Mesodermal cell (in vitro differentiated cells): Measurements from ENCODE around the gene EFNB1.

Source experiments
- H3K27ac ChIP-seq: 2 replicates; pipeline ENCODE4 v1.7.0; 2013; ENCODE audit warnings: mild to moderate bottlenecking, low read depth, low read length, moderate library complexity; ENCODE audit not compliant: severe bottlenecking
- H3K36me3 ChIP-seq: 2 replicates; pipeline ENCODE4 v1.7.1; 2013; ENCODE audit warnings: mild to moderate bottlenecking, low read length, moderate library complexity; ENCODE audit not compliant: control insufficient read depth, insufficient read depth
- H3K4me1 ChIP-seq: one replicate; pipeline ENCODE4 v1.7.1; 2013; ENCODE audit warnings: mild to moderate bottlenecking, low read length; ENCODE audit not compliant: insufficient read depth, control insufficient read depth, poor library complexity, severe bottlenecking
- H3K4me3 ChIP-seq: 2 replicates; pipeline ENCODE4 v1.7.0; 2013; ENCODE audit warnings: low read length, control low read depth, mild to moderate bottlenecking; ENCODE audit not compliant: insufficient read depth, poor library complexity, severe bottlenecking; ENCODE audit errors: extremely low read depth
- H3K9me3 ChIP-seq: 2 replicates; pipeline ENCODE4 v1.7.1; 2013; ENCODE audit warnings: mild to moderate bottlenecking, low read length, moderate library complexity; ENCODE audit not compliant: control insufficient read depth
- WGBS, 2 experiments: methylation state at CpG; one replicate each; pipeline ENCODE4 v1.1.5; 2013; ENCODE audit warnings: missing lambda C conversion rate in 2 of 2; ENCODE audit not compliant: insufficient coverage in 2 of 2; 5-methylcytosine and 5-hydroxymethylcytosine counted together

Gene EFNB1

DNA sequence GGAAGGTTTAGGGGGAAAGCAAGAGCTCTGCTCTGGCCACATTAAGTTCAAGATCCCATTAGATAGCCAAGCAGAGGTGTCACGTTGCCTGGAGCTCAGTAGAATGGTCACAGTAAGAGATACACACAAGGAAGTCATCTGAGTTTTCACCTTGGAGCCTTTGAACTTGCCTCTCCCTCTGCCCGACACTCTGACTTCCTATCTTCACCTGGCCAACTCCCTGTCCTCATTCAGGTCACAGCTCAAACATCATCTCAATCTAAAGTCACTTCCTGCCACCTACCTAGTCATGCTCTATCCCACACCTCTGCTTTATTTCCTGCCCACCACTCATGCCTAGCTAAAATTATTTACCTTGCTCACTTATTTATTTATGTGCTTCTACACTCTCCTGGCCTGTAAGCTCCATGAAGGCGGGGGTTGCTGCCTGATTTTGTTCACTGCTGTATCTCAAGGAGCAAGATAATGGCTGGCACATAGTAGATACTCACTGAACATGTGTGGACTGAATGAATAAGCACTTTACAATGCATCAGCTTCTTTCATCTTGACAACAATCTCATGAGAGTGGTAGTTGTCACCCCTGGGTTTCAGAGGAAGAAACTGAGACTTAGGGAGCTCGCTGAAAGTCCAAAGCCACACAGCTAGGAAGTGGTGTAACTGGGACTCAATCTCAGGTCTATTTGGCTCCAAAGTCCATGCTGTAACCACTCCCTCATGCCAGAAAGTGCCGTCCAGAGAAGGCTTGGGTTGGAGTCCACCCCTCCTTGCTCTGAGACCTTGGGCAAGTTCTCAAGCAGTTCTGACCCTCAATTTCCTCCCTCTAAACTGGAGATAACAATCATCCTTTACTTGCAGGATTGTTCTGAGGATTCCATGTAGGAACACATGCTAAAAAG, 40.3 kb downstream of the EFNB1 start:
- no peak overlapping the region for H3K27ac ChIP-seq
- H3K9me3 ChIP-seq = no peaks in the 10 kb centered on the region
- 56 to 72% methylated on average over 1 to 2 of the region's 5 CpGs for WGBS, 2 experiments
- peaks cover 10% of the 10 kb centered on the region for H3K4me1 ChIP-seq
- no peaks in the 10 kb centered on the region for H3K36me3 ChIP-seq
- no peak overlapping the region for H3K4me3 ChIP-seq

DNA sequence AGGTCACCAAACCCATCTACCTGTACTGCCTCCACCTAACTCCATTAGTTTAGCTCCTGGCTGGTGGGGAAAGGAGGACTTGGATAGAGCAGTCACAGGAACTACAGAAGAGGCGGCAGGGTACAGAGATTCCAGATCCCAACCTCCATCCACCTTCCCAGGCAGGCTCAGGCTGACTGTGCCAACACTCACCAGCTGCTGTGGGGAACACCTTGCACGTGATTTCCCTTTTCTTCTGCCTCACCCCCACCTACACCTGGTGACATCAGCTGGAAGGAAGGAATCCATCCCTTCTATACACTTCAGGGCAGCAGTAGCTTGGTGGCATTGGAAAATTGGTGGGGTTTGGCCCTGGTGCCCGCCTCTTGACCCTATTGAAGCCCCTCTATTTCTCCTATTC, 41.5 kb downstream of the EFNB1 start:
- WGBS, 2 experiments = no CpG with 5 or more reads among the region's 3 CpGs
- no peak overlapping the region for H3K4me3 ChIP-seq

DNA sequence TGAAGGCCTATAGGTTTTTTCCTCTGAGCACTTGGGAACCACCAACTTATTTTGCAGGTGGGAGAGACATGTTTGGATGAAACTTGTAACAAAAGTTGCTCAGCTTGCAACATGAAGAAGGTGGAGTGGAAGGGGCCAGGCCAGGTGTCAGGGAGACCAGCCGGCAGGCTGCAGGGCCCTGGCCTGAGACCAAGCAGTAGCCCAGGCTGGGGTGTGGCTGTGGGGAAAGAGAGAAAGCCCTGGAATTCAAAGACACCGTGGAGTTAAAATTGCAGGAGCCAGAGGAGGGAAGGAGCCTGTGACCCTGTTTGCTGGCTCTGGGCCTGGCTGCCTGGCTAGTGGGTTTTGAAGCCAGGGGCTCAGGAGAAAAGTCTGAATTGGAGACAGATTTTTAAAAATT, 43.4 kb downstream of the EFNB1 start:
- 0 to 50% methylated on average over 1 of the region's 2 CpGs for WGBS, 2 experiments
- Histone ChIP-seq H3K27ac (no peak overlapping the region), H3K4me3 (no peak overlapping the region), H3K36me3 (no peaks in the 10 kb centered on the region), H3K9me3 (no peaks in the 10 kb centered on the region), H3K4me1 (peaks cover 9% of the 10 kb centered on the region)

More for the DNA sequence above, 41.5 kb downstream of the EFNB1 start:
- Histone ChIP-seq H3K4me1 (peaks cover 10% of the 10 kb centered on the region), H3K27ac (no peak overlapping the region), H3K36me3 (no peaks in the 10 kb centered on the region), H3K9me3 (no peaks in the 10 kb centered on the region)

DNA sequence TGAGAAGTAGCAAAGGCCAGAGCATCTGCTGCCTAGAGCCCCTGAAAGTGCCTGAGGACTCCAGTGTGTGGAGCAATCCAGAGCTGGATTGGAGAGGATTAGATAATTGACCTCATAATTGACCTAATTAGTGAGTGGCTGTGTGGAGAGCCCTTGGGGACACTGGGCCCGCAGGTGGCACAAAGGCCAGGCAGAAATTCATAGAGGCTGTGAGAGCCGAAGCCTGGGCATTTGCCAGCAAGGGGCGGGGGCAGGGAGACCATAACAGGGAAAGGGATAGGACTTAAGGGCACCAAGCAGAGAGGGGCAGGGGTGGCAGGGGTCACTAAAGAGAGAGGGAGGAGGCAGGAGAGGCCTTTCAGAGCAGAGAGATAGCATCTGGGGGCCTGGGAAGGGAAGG, 45.3 kb downstream of the EFNB1 start:
- no peaks in the 10 kb centered on the region for H3K4me1 ChIP-seq
- H3K4me3 ChIP-seq = no peak overlapping the region
- WGBS, 2 experiments = 92% methylated on average over 3 of the region's 3 CpGs; no CpG with 5 or more reads in 1 of the 2 experiments
- H3K9me3 ChIP-seq = no peaks in the 10 kb centered on the region
- no peaks in the 10 kb centered on the region for H3K36me3 ChIP-seq
- H3K27ac ChIP-seq = no peak overlapping the region

DNA sequence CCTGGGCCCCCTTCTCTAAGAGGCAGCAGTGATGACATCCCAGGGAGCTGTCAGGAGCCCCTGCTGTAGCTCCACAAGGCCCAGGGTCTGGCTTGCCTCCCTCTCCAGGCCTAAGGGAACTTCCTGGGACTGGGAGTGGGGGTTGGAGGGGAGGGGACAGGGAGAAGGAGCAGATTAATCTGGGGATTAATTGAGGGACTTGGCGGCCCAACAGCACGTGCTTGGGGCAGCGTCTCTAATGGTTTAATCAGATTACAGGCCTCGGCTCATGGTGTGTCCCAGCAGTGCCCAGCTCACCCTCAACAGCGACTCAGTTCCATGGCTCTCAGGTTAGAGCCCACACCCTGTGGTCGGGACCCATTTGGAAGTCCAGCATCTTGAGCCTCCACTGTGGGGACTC, 47.9 kb downstream of the EFNB1 start:
- Histone ChIP-seq H3K36me3 (no peaks in the 10 kb centered on the region), H3K27ac (no peak overlapping the region), H3K4me3 (no peak overlapping the region), H3K9me3 (no peaks in the 10 kb centered on the region), H3K4me1 (peaks cover 8% of the 10 kb centered on the region)
- WGBS, 2 experiments = 89 to 93% methylated on average over 3 to 4 of the region's 6 CpGs

DNA sequence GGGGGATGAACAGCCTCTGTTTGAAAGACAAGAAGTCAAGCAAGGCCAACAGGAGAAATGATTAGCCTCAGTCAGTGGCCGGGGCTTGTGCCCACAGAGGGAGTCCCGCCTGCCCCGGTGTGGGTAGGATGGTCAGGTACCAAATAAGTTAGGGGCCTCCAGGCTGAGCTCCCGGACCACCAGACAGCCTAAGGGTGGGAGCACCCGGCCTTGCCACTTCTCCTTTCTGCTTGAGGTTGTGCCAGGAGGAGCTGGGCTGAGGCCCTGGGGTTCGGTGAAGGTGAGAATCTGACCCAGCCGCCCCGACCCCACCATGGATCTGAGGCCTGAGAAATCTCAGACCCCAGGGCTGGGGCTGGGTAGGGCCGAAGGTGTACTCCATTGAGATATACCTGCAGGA, 48.8 kb downstream of the EFNB1 start:
- H3K4me3 ChIP-seq = no peak overlapping the region
- H3K27ac ChIP-seq = no peak overlapping the region
- WGBS, 2 experiments = 92 to 100% methylated on average over 2 to 3 of the region's 9 CpGs
- peaks cover 9% of the 10 kb centered on the region for H3K4me1 ChIP-seq
- H3K36me3 ChIP-seq = no peaks in the 10 kb centered on the region
- no peaks in the 10 kb centered on the region for H3K9me3 ChIP-seq

DNA sequence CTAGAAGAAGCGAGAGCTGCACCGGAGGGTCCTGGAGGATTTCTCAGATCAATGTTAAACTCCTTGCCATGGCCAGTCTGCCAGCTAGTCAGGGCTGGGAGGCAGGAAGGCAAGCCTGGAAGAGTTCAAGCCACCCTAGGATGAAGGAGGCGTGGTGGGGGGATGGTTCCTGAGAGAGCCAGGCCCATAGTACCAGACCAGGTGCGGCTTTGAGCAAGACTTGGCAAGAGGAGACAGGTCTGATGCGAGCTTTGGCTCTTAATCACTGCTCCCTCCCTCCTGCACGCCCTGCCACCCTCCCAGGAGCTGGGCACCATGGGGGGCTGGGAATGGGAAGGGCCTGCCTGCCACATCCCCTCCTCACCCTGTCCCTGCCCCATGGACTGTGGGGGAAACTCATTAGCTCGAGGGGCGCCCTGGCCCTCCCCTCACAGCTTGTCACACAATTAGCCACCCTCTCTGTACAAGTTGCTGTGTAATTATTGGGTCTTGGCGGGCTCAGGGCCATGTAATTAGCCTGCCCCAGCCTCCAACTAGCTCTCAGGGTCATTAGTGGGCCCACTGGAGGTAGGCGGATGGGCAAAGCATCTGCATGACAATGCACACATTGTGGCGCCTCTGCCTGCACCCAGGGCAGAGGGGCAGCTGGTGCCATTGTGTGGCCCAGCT, 50.3 kb downstream of the EFNB1 start:
- H3K27ac ChIP-seq = no peak overlapping the region
- no peak overlapping the region for H3K4me3 ChIP-seq
- WGBS, 2 experiments = 87 to 100% methylated on average over 1 to 5 of the region's 11 CpGs
- no peaks in the 10 kb centered on the region for H3K36me3 ChIP-seq
- H3K9me3 ChIP-seq = no peaks in the 10 kb centered on the region
- peaks cover 9% of the 10 kb centered on the region for H3K4me1 ChIP-seq

DNA sequence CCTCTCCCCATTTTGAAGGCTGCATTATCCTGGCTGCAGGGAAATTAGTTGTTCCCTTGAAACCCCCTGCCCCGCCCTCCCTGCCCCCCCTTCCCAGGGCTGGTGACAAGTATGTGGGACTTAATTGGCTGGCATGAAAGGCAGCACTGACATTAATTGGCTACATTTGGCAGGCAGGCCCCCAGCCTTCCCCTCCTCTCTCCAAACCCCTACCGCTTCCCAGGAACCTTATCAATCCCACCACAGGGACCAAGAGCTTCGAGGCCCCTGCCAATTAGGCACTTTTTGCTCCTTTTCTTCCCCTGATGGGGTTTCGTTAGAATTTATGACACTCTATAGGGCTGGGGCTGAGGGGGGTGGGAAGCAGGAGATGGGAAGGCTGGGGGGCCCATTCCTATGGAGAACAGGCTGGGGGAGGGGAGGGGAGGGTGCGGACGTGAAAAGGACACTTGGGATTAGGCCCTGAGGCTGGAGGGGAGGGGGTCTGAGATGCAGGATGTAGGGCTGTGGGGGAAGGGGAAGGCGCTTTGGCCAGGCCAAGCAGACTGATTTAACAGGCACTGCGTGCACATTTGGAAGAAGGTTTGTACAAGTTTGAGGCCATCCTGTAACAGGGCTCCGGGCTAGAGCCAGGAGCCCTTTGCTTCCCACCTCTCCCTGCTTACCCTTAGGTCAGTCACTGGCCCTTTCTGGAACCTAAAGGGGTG, 52.2 kb downstream of the EFNB1 start:
- Histone ChIP-seq H3K4me3 (no peak overlapping the region), H3K36me3 (no peaks in the 10 kb centered on the region), H3K4me1 (peaks cover 9% of the 10 kb centered on the region), H3K9me3 (no peaks in the 10 kb centered on the region), H3K27ac (no peak overlapping the region)
- WGBS, 2 experiments = 20 to 29% methylated on average over 1 of the region's 9 CpGs

DNA sequence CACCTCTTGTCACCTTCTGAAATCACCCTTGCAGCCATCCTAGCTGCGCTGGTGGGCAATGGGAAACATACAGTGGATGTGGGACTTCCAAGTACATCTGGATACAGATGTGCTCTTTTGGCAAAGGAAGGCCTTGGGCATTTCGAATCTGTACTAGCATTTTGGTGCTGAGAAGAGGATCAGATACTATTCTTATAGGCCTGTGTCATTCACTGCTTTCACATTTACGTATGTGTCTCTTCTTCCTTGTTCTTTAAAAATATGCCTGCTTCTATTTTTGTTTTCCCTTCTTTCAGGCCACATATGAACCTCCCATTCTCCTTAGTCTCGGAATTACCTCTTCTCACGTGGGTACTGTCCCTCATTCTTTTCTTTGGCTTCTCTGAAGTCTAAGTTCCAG, 53.1 kb downstream of the EFNB1 start:
- 72 to 100% methylated on average over 1 to 3 of the region's 5 CpGs for WGBS, 2 experiments
- Histone ChIP-seq H3K27ac (no peak overlapping the region), H3K36me3 (no peaks in the 10 kb centered on the region), H3K4me1 (peaks cover 9% of the 10 kb centered on the region), H3K4me3 (no peak overlapping the region), H3K9me3 (no peaks in the 10 kb centered on the region)

DNA sequence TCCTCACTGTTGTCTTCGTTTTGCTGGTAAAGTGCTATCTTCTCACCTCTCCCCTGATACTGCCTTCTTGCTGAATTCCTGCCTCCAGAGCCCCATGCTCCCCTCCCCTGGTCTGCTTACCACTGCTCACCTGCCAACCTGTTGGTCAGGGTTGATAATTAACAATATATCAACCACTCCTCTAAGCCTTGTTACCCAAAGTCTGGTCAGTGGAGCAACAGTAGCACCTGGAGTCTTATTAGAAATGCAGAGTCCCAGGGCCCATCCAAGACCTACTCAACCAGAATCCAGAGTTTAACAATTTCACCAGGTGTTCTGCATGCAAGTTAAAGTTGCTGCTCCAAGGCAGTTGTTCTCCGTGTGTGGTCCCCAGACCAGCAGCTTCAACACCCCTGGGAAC, 55.0 kb downstream of the EFNB1 start:
- Histone ChIP-seq H3K4me3 (no peak overlapping the region), H3K36me3 (no peaks in the 10 kb centered on the region), H3K9me3 (no peaks in the 10 kb centered on the region), H3K27ac (no peak overlapping the region), H3K4me1 (peaks cover 9% of the 10 kb centered on the region)
- 51% methylated on average over 2 of the region's 2 CpGs; no CpG with 5 or more reads in 1 of the 2 experiments for WGBS, 2 experiments
